GOT3 (cell line): Measurements from ENCODE around the gene TMEM150A.
"Not testable (repeated sequence)": the region's sequence is repeated elsewhere in the genome, so short reads cannot be mapped to it uniquely, and the experiment has no call there.

ENCODE experiments used
- DNase-seq: peaks from one replicate; lab custom pipeline; 2025; ENCODE audit warnings: mixed read lengths; lab: John Stamatoyannopoulos, UW

TMEM150A gene

GRCh38 chr2:85611705-85612587 is 9.4 kb upstream of the TMEM150A start, which contains the start of gene C2orf68:
C2orf68 (minus strand) TSS chr2:85612066; CDS start chr2:85611984, 82 bp downstream.
- peak; percentile 59 for DNase-seq

- no peak for DNase-seq
Observed at GRCh38 chr2:85611217-85611704, 8.8 kb upstream of the TMEM150A start.

GRCh38 chr2:85607268-85608215 is 5.0 kb upstream of the TMEM150A start:
- no peak for DNase-seq

GRCh38 chr2:85606116-85606455 is 3.6 kb upstream of the TMEM150A start:
- no peak for DNase-seq

GRCh38 chr2:85605406-85606115 is 3.1 kb upstream of the TMEM150A start:
- DNase-seq: no peak

- DNase-seq: no peak
Observed at GRCh38 chr2:85604568-85605339, 2.3 kb upstream of the TMEM150A start.

GRCh38 chr2:85604133-85604444 is 1.6 kb upstream of the TMEM150A start:
- DNase-seq: not testable (repeated sequence)

- no peak for DNase-seq
Observed at GRCh38 chr2:85601771-85602475, 575 bp downstream of the TMEM150A start.

GRCh38 chr2:85600951-85601770 is 1.3 kb downstream of the TMEM150A start:
- no peak for DNase-seq

GRCh38 chr2:85600235-85600575 is 2.3 kb downstream of the TMEM150A start:
- DNase-seq: no peak

GRCh38 chr2:85599468-85600234 is 2.8 kb downstream of the TMEM150A start:
- no peak for DNase-seq

- no peak for DNase-seq
Observed at GRCh38 chr2:85598594-85599340, 3.7 kb downstream of the TMEM150A start.

- no peak for DNase-seq
Observed at GRCh38 chr2:85597241-85597640, 5.3 kb downstream of the TMEM150A start.

GRCh38 chr2:85596486-85597143 is 5.9 kb downstream of the TMEM150A start:
- no peak for DNase-seq

- no peak for DNase-seq
Observed at GRCh38 chr2:85596026-85596333, 6.5 kb downstream of the TMEM150A start.

- DNase-seq: peak; percentile 81
Observed at GRCh38 chr2:85595301-85596025, 7.0 kb downstream of the TMEM150A start, which contains the start of gene RNF181. RNF181 (plus strand) TSS chr2:85595745; CDS start chr2:85595764, 19 bp downstream.

GRCh38 chr2:85594715-85595300 is 7.7 kb downstream of the TMEM150A start:
- DNase-seq: no peak
